HCT116 (cell line): ENCODE data around the gene SLC12A4. TPM values are rescaled to one million over a fixed set of nuclear protein-coding genes. Genes with fewer than 3 reads are reported as not detected.

Experiments
- ATAC-seq: fragments of 200-7000 bp; cut with Tn5 transposase; 2 replicates; pipeline ENCODE4 v1.9.1; 2020; ENCODE audit warnings: mild to moderate bottlenecking, moderate library complexity
- BruUV-seq: library from RNA; stranded (reverse); fragments of 400-500 nt; replicated peaks from 2 replicates; lab custom pipeline; 2021; lab: Mats Ljungman, UMichigan
- CTCF ChIA-PET: fragments of 300-600 bp; sonication (Branson Sonifier 250); formaldehyde crosslinking; loops from one replicate; lab custom pipeline; 2021; ENCODE audit warnings: antibody characterized with exemption; lab: Charles Lee
- POLR2A ChIA-PET: fragments of 300-600, 350-600 bp; sonication (Branson Sonifier 250); formaldehyde crosslinking; loops from one replicate; lab custom pipeline; 2021; ENCODE audit warnings: antibody characterized with exemption; lab: Charles Lee
- RAD21 ChIA-PET, 2 experiments: fragments of 300-600 bp; sonication (Branson Sonifier 250); formaldehyde crosslinking; loops; one replicate each; lab custom pipeline; 2023; ENCODE audit warnings: low total read pairs in 2 of 2; ENCODE audit not compliant: uncharacterized antibody in 2 of 2, unreplicated experiment in 2 of 2, low non-redundant PET in 1 of 2; lab: Charles Lee
- DNase-seq: peaks from one replicate; pipeline ENCODE4 v3.0.0-alpha.2; 2010; ENCODE audit warnings: low read depth, low spot score
- H2AFZ ChIP-seq: fragments of 200-600 bp; shearing (Covaris generic), sonication (generic); 2 replicates; pipeline ENCODE4 v1.6.1; 2017; ENCODE audit warnings: low read depth, mixed run types, mixed read lengths, antibody characterized with exemption, low read length; ENCODE audit not compliant: poor library complexity, severe bottlenecking
- H3K27ac ChIP-seq: 2 replicates; pipeline ENCODE4 v1.5.1; 2012; ENCODE audit warnings: low read depth, low read length
- H3K27me3 ChIP-seq: fragments of 200-600 bp; sonication (generic); 2 replicates; pipeline ENCODE4 v1.6.1; 2016; ENCODE audit warnings: mixed run types, low read length, mixed read lengths; ENCODE audit not compliant: insufficient read depth
- H3K36me3 ChIP-seq, 2 experiments: fragments of 200-500 bp in 1 of 2; fragments of 200-600 bp in 1 of 2; sonication (Bioruptor generic) in 1 of 2; sonication (generic) in 1 of 2; 2 replicates each; pipeline versions ENCODE4 v1.5.1 to v1.6.1; 2014 to 2016; ENCODE audit warnings: low read length in 2 of 2, inconsistent platforms in 1 of 2, mixed read lengths in 1 of 2, mixed run types in 1 of 2; ENCODE audit not compliant: insufficient read depth in 2 of 2, control insufficient read depth in 1 of 2
- H3K4me1 ChIP-seq, 2 experiments: fragments of 200-600 bp in 1 of 2; sonication (generic) in 1 of 2; 2 replicates each; pipeline versions ENCODE4 v1.5.1 to v1.6.1; 2012 to 2017; ENCODE audit warnings: low read length in 2 of 2, inconsistent platforms in 1 of 2, mild to moderate bottlenecking in 1 of 2, mixed read lengths in 1 of 2, mixed run types in 1 of 2, moderate library complexity in 1 of 2; ENCODE audit not compliant: insufficient read depth in 2 of 2, control insufficient read depth in 1 of 2
- H3K4me2 ChIP-seq: fragments of 200-600 bp; sonication (generic); 2 replicates; pipeline ENCODE4 v1.6.1; 2017; ENCODE audit warnings: mixed run types, low read length, mixed read lengths
- H3K4me3 ChIP-seq, 2 experiments: fragments of 200-600 bp in 1 of 2; sonication (generic) in 1 of 2; replicated peaks in 1 of 2; 2 replicates each; pipeline ENCODE4 v1.5.1; 2011 to 2016; ENCODE audit warnings: low read length in 2 of 2, control low read depth in 1 of 2, low read depth in 1 of 2, mild to moderate bottlenecking in 1 of 2, mixed read lengths in 1 of 2, mixed run types in 1 of 2
- H3K79me2 ChIP-seq: fragments of 200-600 bp; sonication (generic); 2 replicates; pipeline ENCODE4 v1.6.1; 2017; ENCODE audit warnings: mild to moderate bottlenecking, mixed run types, low read length, moderate library complexity, mixed read lengths; ENCODE audit not compliant: insufficient read depth
- H3K9ac ChIP-seq: fragments of 200-600 bp; sonication (generic); 2 replicates; pipeline ENCODE4 v1.6.1; 2016; ENCODE audit warnings: low read length, mixed read lengths
- H3K9me2 ChIP-seq: fragments of 200-600 bp; sonication (generic), shearing (Covaris generic); 2 replicates; pipeline ENCODE4 v1.6.1; 2017; ENCODE audit warnings: mixed run types, mild to moderate bottlenecking, moderate library complexity; ENCODE audit not compliant: insufficient read depth
- H3K9me3 ChIP-seq, 2 experiments: fragments of 200-500 bp in 1 of 2; fragments of 200-600 bp in 1 of 2; sonication (Bioruptor generic) in 1 of 2; sonication (generic) in 1 of 2; 2 replicates each; pipeline ENCODE4 v1.6.1; 2014 to 2017; ENCODE audit warnings: low read length in 2 of 2, mixed read lengths in 2 of 2, inconsistent platforms in 1 of 2, low read depth in 1 of 2, mild to moderate bottlenecking in 1 of 2, mixed run types in 1 of 2, moderate library complexity in 1 of 2; ENCODE audit not compliant: control insufficient read depth in 1 of 2, insufficient read depth in 1 of 2
- H4K20me1 ChIP-seq: fragments of 200-600 bp; sonication (generic), shearing (Covaris generic); 2 replicates; pipeline ENCODE4 v1.6.1; 2017; ENCODE audit warnings: mixed run types, mild to moderate bottlenecking, moderate library complexity; ENCODE audit not compliant: insufficient read depth
- CBX3 ChIP-seq: IDR thresholded peaks from 2 replicates; pipeline ENCODE4 v1.6.1; 2012; ENCODE audit warnings: low read depth
- EGR1 ChIP-seq: IDR thresholded peaks from 2 replicates; pipeline ENCODE4 v1.6.1; 2012; ENCODE audit warnings: low read depth
- SRF ChIP-seq: IDR thresholded peaks from 2 replicates; pipeline ENCODE4 v1.6.1; 2012; ENCODE audit warnings: low read depth
- TCF7L2 ChIP-seq: IDR thresholded peaks from 2 replicates; pipeline ENCODE4 v1.7.0; 2011; ENCODE audit warnings: borderline replicate concordance, inconsistent platforms; ENCODE audit not compliant: insufficient read depth, insufficient read length; ENCODE audit errors: extremely low read depth
- ZBTB33 ChIP-seq: IDR thresholded peaks from 2 replicates; pipeline ENCODE4 v1.6.1; 2011; ENCODE audit warnings: mild to moderate bottlenecking, low read length, moderate library complexity; ENCODE audit not compliant: insufficient replicate concordance; ENCODE audit errors: extremely low read depth
- intact Hi-C: fragments of 100-400 bp; cut with micrococcal nuclease; formaldehyde crosslinking; loops from 2 replicates; pipeline ENCODE4 v1.10.0; 2022
- total RNA-seq: library from RNA; stranded (reverse); gene quantifications from one replicate; pipeline ENCODE4 v1.2.1, GENCODE V29; 2021; ENCODE audit not compliant: unreplicated experiment

SLC12A4 gene
- total RNA-seq, 1 experiment from 2014 or later: 46.0 TPM

GRCh38 chr16:67902831-67903230 lies 65.6 kb downstream of the SLC12A4 start:
- BruUV-seq: no TSS peak
- ChIA-PET CTCF (no interaction called here), POLR2A (no interaction called here)

GRCh38 chr16:67901734-67902133 lies 66.7 kb downstream of the SLC12A4 start:
- no peak overlapping the region for H2AFZ ChIP-seq
- H3K27ac ChIP-seq: no peak overlapping the region
- ChIA-PET CTCF (no interaction called here), POLR2A (no interaction called here), RAD21 (no interaction called here)
- DNase-seq (no peak), ATAC-seq (no peak)
- intact Hi-C loops: no loop called here
- no peak overlapping the region for H3K4me3 ChIP-seq
- no peaks in the 10 kb centered on the region for H3K4me1 ChIP-seq
- no peak overlapping the region for H3K9ac ChIP-seq
- no peak overlapping the region for H3K4me2 ChIP-seq
- no peaks in the 10 kb centered on the region for H3K9me3 ChIP-seq
- TF ChIP-seq ZBTB33 (no peak), SRF (no peak), CBX3 (no peak), EGR1 (no peak), TCF7L2 (no peak)
- peaks cover 15% of the 10 kb centered on the region for H3K79me2 ChIP-seq
- H3K27me3 ChIP-seq: no peaks in the 10 kb centered on the region
- H4K20me1 ChIP-seq: no peaks in the 10 kb centered on the region
- no peaks in the 10 kb centered on the region; a peak in 1 of 4 replicates for H3K36me3 ChIP-seq
- BruUV-seq: no TSS peak
- no peaks in the 10 kb centered on the region for H3K9me2 ChIP-seq

More at GRCh38 chr16:67902831-67903230, 65.6 kb downstream of the SLC12A4 start:
- intact Hi-C loops: no loop called here
- ATAC-seq (no peak), DNase-seq (no peak)
- H3K9me2 ChIP-seq: no peaks in the 10 kb centered on the region
- H3K9me3 ChIP-seq: no peaks in the 10 kb centered on the region
- RAD21 ChIA-PET: no interaction called here
- H3K4me3 ChIP-seq: no peak overlapping the region
- H2AFZ ChIP-seq: no peak overlapping the region
- no peak overlapping the region for H3K27ac ChIP-seq
- H3K36me3 ChIP-seq: no peaks in the 10 kb centered on the region; a peak in 1 of 4 replicates
- peaks cover 5% of the 10 kb centered on the region for H3K79me2 ChIP-seq
- no peaks in the 10 kb centered on the region for H3K4me1 ChIP-seq
- H3K27me3 ChIP-seq: no peaks in the 10 kb centered on the region
- no peak for TF ChIP-seq TCF7L2
- no peak for TF ChIP-seq SRF
- TF ChIP-seq, all 23 proteins: peak for 0
- H3K9ac ChIP-seq: no peak overlapping the region
- H3K4me2 ChIP-seq: no peak overlapping the region
- H4K20me1 ChIP-seq: no peaks in the 10 kb centered on the region
